T-helper 2 cell treated with Interferon-gamma antibody and Interleukin-4, amounts not matched to agents 5 μg/mL and 100 μg/mL, for 36 hours (primary cell): ENCODE results near the gene CASTOR1.

Source experiments
- DNase-seq: peaks from one replicate; pipeline ENCODE4 v3.0.0; 2021; ENCODE audit warnings: low spot score
- H3K27ac Mint-ChIP-seq: one replicate; pipeline ENCODE4 v1.8.0; 2021; ENCODE audit warnings: mild to moderate bottlenecking, mixed read lengths
- H3K27me3 Mint-ChIP-seq: one replicate; pipeline ENCODE4 v1.8.0; 2021; ENCODE audit warnings: low read depth, mixed read lengths
- H3K36me3 Mint-ChIP-seq: one replicate; pipeline ENCODE4 v1.8.0; 2021; ENCODE audit warnings: low read depth, mixed read lengths
- H3K4me1 Mint-ChIP-seq: one replicate; pipeline ENCODE4 v1.8.0; 2021; ENCODE audit warnings: low read depth, mixed read lengths
- H3K4me3 Mint-ChIP-seq: one replicate; pipeline ENCODE4 v1.8.0; 2022; ENCODE audit warnings: mild to moderate bottlenecking, moderate library complexity, mixed read lengths
- H3K9me3 Mint-ChIP-seq: one replicate; pipeline ENCODE4 v1.8.0; 2021; ENCODE audit warnings: mixed read lengths

Gene CASTOR1

DNA sequence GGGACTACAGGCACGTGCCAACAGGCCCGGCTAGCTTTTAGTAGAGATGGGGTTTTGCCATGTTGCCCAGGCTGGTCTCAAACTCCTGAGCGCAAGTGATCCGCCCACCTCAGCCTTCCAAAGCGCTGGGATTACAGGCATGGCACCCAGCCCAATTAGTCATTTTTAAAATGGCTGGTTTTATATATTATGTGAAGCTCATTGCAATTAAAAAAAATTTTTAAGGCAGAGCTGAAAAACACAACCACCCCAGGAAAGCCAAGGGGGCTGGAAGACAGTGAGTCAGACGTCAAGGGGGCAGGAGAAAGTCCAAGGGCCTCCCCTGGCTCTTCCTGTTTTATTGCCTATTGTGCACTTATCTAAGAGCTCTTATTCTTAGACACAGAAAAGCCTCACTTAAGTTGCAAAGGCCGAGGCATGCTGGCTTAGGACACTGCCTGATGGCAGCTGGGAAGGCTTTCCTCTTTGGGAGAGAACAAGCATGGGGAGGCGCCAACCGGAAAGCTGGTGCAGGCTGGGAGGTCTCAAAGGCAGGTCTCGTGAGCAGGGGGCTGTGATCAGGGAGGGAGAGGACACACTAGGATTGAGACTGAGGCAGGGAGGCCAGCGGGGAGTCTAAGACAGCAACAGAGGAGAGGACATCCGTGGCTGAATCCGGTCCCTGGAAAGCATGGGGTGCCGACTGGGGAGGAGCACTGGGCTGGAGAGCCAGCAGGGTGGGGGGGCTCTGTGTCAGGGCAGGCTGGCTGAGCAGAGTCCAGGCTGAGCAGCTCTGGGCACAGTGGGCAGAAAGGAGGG, 11.6 kb downstream of the CASTOR1 start:
- peaks cover 58% of the 10 kb centered on the region for H3K4me1 Mint-ChIP-seq
- no peaks in the 10 kb centered on the region for H3K27me3 Mint-ChIP-seq
- peak overlapping the region; percentile 43 for H3K4me3 Mint-ChIP-seq
- H3K27ac Mint-ChIP-seq = peak overlapping the region; percentile 72
- H3K36me3 Mint-ChIP-seq = peaks cover 47% of the 10 kb centered on the region
- H3K9me3 Mint-ChIP-seq = no peaks in the 10 kb centered on the region
- no peak for DNase-seq

DNA sequence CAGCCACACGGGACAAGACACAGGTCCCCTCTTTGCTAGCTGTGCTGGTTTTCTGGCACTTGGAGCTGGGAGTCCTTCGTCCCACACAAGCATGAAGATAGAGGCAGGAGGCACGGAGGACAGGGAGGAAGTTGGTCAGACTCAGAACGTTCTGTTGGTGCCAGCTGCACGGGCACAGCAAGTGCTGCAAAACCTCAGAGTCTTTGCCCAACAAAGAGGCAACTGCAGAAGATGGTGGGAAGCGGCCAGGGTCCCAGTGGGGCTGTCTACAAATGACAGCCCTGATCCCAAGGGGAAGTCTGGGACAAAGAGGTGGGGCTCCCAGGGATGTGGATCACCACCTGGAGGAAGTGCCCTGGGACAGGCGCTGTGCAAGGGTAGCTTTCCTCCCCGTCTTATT, 13.3 kb downstream of the CASTOR1 start:
- DNase-seq = no peak
- Mint-ChIP-seq H3K27me3 (no peaks in the 10 kb centered on the region), H3K9me3 (no peaks in the 10 kb centered on the region), H3K4me1 (peaks cover 59% of the 10 kb centered on the region), H3K36me3 (peaks cover 52% of the 10 kb centered on the region), H3K4me3 (peak overlapping the region; percentile 36), H3K27ac (peak overlapping the region; percentile 74)

DNA sequence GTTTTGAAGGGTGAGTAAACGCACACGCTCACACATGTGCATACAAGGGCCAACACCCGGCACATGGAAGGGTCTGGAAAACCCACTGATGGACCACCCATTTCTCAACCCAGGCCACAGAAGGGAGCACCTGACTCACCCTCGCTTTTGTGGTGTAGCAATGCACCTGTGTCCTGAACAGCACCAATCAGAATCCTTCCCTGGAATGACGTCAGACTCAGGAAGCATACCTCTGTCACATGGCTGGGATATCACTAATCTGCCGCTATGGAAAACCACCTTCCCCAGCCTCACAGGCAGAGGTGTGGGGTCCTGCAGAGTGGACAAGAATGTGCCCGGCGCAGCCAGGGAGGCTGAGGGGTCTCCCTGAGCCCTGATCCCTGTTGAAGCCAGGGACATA, 13.7 kb downstream of the CASTOR1 start:
- Mint-ChIP-seq H3K36me3 (peaks cover 54% of the 10 kb centered on the region), H3K27ac (peak overlapping the region; percentile 74), H3K9me3 (no peaks in the 10 kb centered on the region), H3K27me3 (no peaks in the 10 kb centered on the region), H3K4me3 (peak overlapping the region; percentile 36), H3K4me1 (peaks cover 61% of the 10 kb centered on the region)
- DNase-seq = no peak

DNA sequence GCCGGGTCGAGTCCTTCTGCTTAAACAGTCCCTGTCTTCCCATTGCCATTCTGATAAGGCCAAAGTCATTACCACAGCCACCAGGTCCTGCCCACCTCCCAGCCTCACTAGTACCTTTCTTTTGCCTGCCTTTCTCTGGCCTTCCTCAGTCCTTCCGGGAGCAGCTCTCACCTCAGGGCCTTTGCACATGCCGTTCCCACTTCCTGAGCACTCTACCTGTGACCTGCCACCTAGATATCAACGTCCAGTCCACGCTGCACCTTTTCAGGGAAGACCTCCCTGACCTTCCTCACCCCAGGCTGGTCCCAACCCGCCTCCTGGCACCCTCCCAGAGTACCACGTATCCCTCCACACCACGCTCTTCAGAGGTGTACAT, 14.9 kb downstream of the CASTOR1 start:
- no peak for DNase-seq
- Mint-ChIP-seq H3K27me3 (no peaks in the 10 kb centered on the region), H3K27ac (peak overlapping the region; percentile 64), H3K4me3 (no peak overlapping the region), H3K4me1 (peaks cover 60% of the 10 kb centered on the region), H3K9me3 (no peaks in the 10 kb centered on the region), H3K36me3 (peaks cover 61% of the 10 kb centered on the region)

DNA sequence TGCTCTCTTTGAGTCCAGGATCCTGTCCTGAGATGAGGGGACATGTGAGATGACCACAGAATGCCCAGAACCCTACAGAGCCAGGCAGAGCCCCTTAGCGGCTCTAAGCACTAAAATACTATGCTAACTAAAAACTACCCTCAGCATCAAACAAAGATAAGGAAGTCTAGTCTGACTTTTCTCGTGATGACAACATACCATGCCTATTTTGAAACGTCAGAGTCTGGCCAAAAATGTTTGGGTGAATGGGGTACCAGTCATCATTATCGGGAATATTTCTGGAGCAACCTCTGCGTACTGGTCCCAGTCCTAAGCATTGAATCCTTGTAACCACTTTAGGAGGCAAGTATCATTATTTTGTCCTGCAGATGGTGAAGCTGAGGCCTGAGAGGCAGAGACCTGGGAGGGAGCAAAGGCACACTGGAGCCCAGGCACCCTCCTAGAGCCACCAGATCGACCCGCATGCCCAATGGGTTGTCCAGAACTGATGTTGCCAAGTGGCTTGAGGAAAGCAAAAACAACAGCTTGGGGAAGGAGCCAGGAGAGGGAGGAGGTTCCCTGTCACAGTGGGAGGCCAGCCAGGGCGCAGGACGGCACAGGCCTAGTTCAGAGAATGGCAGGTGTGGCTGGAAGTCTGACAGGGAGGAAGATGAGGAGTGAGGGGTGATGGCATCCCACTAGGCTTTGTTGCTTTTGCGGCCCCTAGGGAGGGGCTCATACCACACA, 15.4 kb downstream of the CASTOR1 start:
- no peak for DNase-seq
- Mint-ChIP-seq H3K4me3 (no peak overlapping the region), H3K27me3 (no peaks in the 10 kb centered on the region), H3K27ac (peak overlapping the region; percentile 65), H3K9me3 (no peaks in the 10 kb centered on the region), H3K36me3 (peaks cover 63% of the 10 kb centered on the region), H3K4me1 (peaks cover 61% of the 10 kb centered on the region)

DNA sequence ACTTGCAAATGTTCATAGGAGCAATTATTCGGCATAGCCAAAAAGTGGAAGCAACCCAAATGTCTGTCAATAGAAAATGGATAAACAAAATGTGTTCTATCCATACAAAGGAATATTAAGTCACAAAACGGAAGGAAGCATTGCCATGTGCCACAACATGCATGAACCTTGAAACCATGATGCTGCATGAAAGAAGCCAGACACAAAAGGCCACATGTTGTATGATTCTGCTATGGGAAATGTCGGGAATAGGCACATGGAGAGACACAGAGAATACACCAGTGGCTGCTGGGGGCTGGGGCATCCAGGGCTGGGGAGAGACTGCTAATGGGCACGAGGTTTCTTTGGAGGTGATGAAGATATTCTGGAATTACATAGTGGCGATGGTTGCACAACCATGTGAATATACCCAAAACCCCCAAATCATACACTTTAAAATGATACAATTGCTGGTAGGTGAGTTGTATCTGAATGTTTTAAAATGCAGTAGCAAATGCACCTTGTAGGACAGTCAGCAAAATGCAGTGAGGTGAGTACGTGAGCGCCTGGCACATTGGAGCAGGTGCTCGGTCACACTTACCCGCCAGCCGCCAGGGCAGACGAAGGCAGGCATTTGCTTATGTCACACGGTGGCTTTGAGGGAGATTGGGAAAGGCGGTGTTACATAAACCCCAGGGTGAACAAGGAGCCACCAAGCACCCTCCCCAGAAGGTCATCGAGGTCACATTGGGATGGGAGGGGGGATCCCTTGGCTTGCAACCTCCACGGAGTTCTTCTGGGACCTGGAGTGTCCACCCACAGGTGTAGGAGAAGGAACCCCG, 16.3 kb downstream of the CASTOR1 start:
- peaks cover 63% of the 10 kb centered on the region for H3K4me1 Mint-ChIP-seq

DNA sequence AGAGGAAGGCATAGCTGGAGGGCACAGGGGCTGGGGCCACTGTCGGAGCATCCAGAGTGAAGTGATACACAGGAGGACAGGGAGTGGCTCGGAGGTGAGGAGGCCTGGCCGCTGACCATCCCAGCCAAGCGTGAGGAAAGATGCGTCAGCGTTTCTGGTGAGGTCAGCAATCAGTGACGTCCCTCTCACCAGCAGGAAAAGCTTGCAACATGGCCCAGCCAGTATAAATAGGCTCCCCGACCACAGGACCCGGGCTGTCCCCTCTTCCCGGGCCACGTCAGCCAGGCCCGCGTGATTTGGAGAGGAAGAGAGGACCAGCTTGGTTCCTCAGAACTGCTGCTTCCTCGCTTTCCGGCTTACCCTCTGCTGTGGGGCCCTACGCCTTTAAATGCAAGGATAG, 18.5 kb downstream of the CASTOR1 start:
- no peak for DNase-seq
- peaks cover 72% of the 10 kb centered on the region for H3K36me3 Mint-ChIP-seq
- no peaks in the 10 kb centered on the region for H3K9me3 Mint-ChIP-seq
- H3K4me1 Mint-ChIP-seq = peaks cover 59% of the 10 kb centered on the region
- H3K27me3 Mint-ChIP-seq = no peaks in the 10 kb centered on the region
- H3K4me3 Mint-ChIP-seq = no peak overlapping the region
- H3K27ac Mint-ChIP-seq = peak overlapping the region; percentile 52

More for the DNA sequence above, 16.3 kb downstream of the CASTOR1 start:
- Mint-ChIP-seq H3K9me3 (no peaks in the 10 kb centered on the region), H3K27ac (peak overlapping the region; percentile 27), H3K4me3 (no peak overlapping the region), H3K36me3 (peaks cover 69% of the 10 kb centered on the region), H3K27me3 (no peaks in the 10 kb centered on the region)
- no peak for DNase-seq

DNA sequence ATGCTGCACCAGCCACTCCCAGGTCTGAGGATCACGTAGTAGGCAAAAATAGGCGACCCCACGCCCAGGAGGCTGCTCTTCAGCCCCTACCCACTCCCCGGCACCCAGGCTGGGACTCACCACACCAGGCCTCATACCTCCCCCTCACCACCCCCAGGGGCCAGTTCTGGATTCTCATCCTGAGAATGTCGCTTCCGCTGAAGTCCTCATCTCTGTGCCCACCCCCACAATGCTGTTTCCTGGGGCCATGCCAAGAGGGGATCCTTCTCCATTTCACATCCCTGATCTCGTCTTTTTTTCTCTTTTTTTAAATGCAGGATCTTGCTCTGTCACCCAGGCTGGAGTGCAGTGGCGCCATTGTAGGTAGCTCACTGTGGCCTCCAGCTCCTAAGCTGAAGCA, 21.0 kb downstream of the CASTOR1 start:
- H3K4me3 Mint-ChIP-seq = peak overlapping the region; percentile 97
- H3K27me3 Mint-ChIP-seq = no peaks in the 10 kb centered on the region
- no peaks in the 10 kb centered on the region for H3K9me3 Mint-ChIP-seq
- H3K36me3 Mint-ChIP-seq = peaks cover 81% of the 10 kb centered on the region
- H3K4me1 Mint-ChIP-seq = peaks cover 46% of the 10 kb centered on the region
- no peak for DNase-seq
- peak overlapping the region; percentile 99 for H3K27ac Mint-ChIP-seq

DNA sequence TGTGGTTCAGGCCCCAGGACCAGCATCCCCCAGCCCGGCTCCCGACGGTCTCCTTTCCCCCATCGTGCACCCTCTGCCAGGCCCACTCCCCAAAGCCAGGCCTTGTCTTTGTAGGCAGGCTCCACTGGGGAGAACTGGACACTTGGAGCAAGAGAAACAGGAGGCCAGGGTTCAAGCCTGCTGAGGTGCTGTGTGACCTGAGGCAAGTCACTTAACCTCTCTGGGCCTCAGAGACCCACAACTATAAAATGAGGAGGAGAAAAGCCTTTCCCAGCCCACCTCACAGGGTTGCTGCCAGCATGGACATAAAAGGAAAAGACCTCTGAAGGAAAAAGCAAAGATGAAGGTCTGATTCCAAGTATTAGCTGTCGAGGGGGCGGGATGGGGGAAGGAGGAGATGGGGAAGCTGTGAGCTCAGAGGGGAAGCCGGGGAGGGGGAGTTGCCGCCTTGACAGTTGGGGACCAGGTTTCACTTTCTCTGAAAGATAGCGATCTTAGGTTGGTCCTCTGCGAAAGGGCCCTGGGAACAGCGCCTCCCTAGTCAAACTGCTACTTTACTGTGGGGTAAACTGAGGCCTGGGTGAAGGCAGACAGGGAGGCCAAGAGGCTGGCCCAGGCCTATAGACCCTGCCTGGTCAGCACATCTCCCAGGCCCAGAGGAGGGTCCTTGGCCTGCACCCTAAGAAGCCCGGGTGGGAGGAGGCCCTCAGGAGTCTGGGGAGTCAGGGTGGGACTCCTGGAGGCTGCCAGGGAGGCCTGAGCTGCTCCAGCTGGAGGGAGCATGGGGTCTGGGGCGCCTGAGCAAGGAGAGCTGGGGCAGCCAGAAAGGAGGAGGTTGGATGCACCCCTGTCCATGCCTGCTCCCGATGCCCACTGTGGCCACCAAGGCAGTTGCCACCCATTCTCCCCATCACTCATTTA, 21.7 kb downstream of the CASTOR1 start:
- no peaks in the 10 kb centered on the region for H3K9me3 Mint-ChIP-seq
- peak overlapping the region; percentile 97 for H3K4me3 Mint-ChIP-seq
- DNase-seq = peak; percentile 68
- no peaks in the 10 kb centered on the region for H3K27me3 Mint-ChIP-seq
- peaks cover 81% of the 10 kb centered on the region for H3K36me3 Mint-ChIP-seq
- peaks cover 46% of the 10 kb centered on the region for H3K4me1 Mint-ChIP-seq
- H3K27ac Mint-ChIP-seq = peak overlapping the region; percentile 99

DNA sequence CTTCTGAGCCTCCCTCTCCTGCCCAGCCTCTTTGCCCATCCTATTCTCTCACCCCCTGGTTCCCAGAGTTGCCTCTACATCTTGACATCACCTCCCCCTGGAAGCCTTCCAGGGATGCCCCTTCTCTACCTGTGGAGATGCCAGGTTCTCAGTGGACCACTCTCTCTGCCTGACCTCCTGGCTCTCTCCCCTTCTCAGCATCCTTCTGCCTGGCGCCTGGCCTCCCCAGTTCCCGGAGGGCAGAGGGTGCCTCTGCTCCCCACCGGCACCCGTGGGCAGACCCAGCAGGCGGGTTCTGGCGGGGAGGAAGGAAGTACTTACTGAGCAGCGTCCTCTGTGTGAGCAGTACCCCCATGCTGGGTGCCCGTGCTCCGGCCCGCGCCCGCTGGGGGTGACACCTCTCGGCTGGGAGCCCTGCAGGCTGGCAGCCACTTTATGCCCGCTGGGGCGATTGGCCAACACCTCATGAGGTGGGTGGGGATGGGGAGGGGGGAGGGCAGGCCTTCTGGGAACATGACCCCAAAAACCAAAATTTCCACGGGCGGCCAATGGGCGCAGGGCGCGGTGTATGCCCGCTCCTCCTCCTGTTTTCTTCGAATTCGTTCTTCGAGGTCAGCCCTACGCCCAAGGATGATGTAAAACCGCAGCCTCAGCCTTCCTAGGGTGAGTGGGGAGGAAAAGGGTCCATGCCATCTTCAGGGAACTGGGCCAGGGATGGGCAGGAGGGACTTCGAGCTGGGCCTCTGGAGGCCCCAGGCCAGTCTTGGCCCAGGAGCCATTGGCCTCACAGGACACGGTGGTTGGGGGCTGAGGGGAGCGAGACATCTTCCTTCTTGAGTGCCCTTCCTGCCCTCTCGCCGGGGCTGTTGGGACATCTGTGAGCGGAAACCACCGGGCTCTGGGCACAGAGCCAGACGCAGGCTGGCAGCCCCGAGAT, 22.6 kb downstream of the CASTOR1 start, which contains the start of gene OSM:
Gene OSM, minus strand, starts transcription at position 407 of the 937 bp plus-strand sequence. Its CDS starts 52 bp downstream, at position 355.
- H3K27me3 Mint-ChIP-seq = no peaks in the 10 kb centered on the region
- H3K27ac Mint-ChIP-seq = peak within 1 kb of the TSS; percentile 99
- H3K4me3 Mint-ChIP-seq = peak within 1 kb of the TSS; percentile 97
- H3K9me3 Mint-ChIP-seq = no peaks in the 10 kb centered on the region
- peaks cover 87% of the 10 kb centered on the region for H3K36me3 Mint-ChIP-seq
- H3K4me1 Mint-ChIP-seq = peaks cover 53% of the 10 kb centered on the region
- peak; percentile 78 for DNase-seq

DNA sequence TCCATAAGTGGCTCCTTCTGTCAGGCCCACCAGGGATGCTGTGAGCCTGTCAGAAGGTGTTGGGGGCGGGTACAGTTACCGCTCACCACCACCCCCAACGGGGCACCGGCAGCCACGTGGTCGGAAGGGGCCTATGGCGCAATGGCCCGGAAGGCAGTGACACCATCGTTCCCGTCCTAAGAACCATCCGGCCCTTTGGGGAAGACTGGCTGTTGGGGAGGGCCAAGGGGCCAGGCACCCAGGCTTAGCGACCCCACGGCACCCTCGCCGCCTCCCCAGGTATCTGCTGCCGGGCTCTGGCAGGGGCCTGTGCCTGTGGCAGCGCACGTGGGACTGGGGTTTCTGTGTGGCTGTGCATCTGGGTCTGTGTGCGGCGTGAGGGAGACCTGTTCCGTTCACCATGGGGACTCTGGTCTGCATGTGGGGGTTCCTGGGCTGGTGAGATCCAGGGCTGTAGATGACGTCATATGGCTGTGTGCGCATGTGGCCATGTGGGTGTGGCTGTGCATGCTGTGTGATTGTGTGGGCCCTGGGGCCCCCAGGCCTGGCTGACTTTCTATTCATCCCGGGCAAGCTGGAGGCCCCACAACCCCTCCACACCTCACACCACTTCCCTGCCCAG, 23.4 kb downstream of the CASTOR1 start:
- peak overlapping the region; percentile 99 for H3K27ac Mint-ChIP-seq
- peaks cover 85% of the 10 kb centered on the region for H3K36me3 Mint-ChIP-seq
- no peaks in the 10 kb centered on the region for H3K9me3 Mint-ChIP-seq
- peaks cover 55% of the 10 kb centered on the region for H3K4me1 Mint-ChIP-seq
- DNase-seq = peak; percentile 88
- H3K27me3 Mint-ChIP-seq = no peaks in the 10 kb centered on the region
- peak overlapping the region; percentile 97 for H3K4me3 Mint-ChIP-seq
